GM21447 (cell line): ENCODE results near the gene PLCG1.
"Not testable (repeated sequence)": the region's sequence is repeated elsewhere in the genome, so short reads cannot be mapped to it uniquely, and the experiment has no call there.

Source experiments
- ATAC-seq: cut with Tn5 transposase; IDR thresholded peaks from one replicate; pipeline ENCODE4 v1.9.1; 2021; ENCODE audit not compliant: unreplicated experiment

The PLCG1 gene

DNA sequence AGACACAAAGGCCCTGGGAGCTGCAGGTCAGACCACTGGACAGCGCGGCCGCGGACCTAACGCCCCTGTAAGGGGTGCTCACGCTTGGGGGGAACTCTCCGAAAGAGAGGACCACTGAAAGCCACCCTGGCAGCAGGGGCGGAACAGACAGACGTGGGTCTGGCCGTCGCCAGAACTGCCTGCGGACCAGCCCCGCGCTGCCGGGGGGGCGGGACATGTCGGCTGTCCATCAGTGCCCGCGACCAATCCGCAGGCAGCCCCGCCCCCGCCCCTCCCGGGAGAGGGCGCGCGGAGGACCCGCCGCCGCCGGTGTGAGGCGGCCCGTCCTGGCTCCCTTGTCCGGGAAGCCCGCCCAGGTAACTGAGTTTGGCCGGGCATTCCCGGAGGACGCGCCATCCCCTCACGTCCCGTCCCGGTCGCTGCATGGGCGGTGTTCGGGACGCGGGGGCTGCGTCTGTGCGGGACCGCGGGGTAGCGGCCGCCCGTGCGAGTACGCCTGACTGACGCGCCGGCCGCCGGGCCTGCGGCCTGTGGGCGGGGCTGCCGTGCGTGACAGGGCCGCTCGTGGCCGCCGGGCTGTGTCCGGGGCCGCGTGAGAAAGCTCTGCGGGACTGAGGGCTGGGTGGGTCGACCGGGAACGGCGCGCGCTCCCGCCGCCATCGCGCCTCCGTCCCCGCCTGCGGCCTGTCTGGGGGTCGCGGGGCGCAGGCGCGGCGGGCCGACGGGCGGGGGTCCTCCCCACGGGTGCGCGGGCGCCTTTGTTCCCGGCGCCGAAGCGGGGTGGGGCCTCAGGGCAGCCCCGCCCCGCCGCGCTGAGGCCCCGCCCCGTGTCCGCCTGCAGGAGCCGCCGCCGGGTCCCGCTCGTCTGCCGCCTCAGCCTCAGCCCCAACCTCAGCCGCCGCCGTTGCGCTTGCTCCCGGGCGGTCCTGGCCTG, at the start of gene PLCG1:
PLCG1 (plus strand) TSS at position 864 of the 934 bp plus-strand sequence. CDS start 99 bp downstream, outside the sequence.
- peak; percentile 47 for ATAC-seq

DNA sequence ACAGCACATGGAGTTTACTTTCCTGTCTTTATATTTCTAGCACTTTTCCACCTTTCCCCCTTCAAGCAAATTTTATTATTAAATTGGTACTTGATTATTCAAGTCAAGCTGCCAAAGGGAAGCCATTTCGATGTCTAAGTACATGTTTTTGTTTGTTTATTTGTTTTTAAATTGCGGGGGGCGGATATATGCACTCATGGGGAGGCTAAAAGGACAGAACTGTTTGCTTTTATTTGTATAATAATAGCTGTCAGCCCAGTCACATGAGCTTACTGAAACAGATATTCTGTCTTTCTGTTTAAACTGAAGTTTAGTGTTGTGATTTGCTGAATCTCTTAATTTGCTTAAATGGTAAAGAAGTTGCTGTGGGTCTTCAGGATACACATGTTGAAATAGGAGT, 49.6 kb upstream of the PLCG1 start:
- ATAC-seq: no peak

GRCh38 chr20:41089555-41089954, 47.8 kb upstream of the PLCG1 start:
- ATAC-seq: no peak

- ATAC-seq: no peak
Measured at GRCh38 chr20:41091927-41092326, 45.4 kb upstream of the PLCG1 start.

- ATAC-seq: no peak
Measured at GRCh38 chr20:41094353-41095055, 42.8 kb upstream of the PLCG1 start.

DNA sequence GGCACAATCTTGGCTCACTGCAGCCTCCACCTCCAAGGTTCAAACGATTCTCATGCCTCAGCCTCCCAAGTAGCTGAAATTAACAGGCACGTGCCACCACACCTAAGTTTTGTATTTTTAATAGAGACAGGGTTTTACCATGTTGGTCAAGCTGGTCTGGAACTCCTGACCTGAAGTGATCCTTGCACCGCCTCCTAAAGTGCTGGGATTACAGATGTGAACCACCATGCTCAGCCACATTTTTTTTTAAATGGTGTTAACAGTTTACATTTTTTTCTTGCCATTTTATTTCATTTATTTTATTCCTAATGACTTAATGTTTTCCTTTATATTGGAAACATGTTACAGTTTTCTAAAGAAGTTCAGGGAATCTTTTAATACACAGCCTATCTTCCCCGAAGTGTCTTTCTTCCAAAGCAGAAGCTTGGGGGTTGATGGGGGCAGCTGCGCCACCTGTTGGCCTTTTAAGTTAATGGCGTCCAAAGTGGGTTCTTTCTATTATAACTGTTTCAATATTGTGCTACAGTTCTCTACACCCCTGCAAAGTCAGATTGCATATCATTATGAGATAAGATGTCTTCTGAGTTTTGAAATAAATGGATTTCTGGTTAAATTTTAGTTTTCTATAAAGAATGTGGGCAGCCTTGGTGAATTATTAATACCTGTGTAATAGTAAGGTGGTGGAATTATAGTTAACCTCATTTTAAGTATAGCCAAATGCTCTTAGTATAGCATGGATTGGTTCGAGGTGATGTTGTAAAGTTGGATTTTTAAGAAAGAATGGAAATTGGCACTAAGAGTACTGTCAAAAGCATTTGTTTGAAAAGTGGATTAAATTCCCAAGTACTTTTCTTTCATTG, 42.0 kb upstream of the PLCG1 start:
- ATAC-seq: no peak

- no peak for ATAC-seq
Measured at GRCh38 chr20:41098703-41099250, 38.6 kb upstream of the PLCG1 start.

DNA sequence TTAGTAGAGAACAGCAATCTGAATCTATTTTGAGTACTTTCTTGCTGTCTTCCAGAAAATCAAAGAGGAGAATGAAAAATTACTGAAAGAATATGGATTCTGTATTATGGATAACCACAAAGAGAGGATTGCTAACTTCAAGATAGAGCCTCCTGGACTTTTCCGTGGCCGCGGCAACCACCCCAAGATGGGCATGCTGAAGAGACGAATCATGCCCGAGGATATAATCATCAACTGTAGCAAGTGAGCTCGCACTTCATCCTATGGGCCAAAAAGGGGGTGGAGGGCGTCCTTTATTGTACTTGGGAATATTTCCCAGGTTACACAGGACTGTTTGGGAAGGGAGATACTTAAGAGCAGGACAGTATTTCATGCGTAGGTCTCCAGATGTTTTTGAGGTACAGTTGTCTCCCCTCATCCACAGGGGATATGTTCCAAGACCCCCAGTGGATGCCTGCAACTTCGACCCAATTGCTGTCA, 37.3 kb upstream of the PLCG1 start:
- ATAC-seq: no peak

DNA sequence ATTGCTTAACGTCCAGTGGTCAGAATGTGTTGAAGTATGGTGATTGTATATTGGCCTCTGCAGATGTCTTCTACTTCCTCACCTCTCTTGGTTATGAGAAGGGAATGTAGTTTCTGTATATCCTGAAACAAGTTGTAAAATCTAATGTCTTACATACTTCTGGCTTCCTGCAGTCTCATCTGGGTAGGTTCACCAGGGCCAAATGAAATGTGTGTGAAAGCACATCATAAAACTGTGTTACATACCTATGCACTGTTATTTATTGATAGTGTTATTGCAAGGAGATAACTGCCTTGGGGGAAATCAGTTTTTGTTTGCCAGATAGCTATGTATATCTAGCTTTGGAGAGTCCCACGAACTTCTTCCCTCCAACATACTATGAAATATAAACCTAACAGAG, 35.7 kb upstream of the PLCG1 start:
- ATAC-seq: no peak

DNA sequence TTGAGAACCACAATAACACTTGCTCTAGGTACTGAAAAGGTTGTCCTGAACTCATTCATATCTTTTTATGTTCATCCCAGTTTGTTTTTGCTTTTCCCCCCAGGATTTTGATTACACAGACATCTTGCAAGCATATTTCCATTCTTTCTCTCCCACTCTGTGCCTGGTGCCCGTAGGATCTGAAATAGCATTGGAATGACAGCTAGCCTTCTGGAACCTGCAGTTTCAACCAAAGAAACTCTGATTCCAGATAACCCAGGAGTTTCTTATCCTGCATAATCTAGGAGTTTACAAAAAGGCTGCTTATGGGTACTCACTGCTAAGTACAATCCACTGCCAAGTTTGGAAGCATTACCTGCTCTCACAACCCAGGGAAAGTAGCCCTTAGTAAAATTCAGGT, 28.8 kb upstream of the PLCG1 start:
- no peak for ATAC-seq

GRCh38 chr20:41110012-41110411, 27.3 kb upstream of the PLCG1 start:
- no peak for ATAC-seq

- no peak for ATAC-seq
Measured at GRCh38 chr20:41110930-41111577, 26.3 kb upstream of the PLCG1 start.

DNA sequence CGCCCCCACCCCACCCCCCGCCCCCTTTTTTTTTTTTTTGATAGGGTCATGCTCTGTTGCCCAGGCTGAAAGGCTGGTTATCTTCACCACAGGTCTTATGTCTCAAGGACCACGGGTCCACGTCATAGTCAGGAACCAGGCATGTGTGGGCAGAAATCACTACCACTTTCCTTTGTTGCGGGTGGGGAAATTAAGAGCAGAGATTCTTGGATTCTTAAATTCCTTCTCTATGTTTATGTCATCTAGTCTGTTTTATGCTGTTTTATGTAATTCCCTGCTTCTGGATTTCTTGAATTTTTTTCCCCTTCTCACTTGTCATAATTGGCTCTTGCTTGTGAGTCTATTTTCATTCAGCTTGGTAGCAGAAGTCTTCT, 25.8 kb upstream of the PLCG1 start:
- no peak for ATAC-seq

DNA sequence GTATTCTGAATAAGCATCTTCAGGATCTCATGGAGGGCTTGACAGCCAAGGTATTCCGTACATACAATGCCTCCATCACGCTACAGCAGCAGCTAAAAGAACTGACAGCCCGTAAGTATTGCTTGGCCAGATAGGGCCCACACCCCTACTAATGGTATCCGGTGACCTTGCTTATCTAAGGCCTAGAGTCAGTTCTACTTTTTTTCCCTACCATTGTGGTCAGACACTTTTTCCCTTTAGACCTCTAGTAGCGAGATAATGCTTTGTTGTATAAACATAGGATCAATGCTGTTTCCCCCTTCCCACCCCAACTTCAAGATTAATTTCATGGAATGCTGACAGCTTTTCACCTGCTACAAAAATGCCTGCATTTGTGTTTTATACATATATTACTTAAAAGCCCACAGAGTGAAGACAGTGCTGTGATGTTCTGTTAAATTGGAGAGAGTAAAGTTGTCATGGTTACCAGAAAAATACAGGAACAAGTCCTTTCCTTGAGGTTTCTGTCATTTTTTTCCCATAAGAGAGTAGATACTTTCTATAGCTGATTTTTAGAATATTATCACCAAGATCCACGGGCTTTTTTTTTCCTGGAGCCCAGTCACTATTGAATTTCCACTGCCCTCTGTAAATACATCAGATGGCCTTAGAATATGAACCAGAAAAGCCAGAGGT, 20.9 kb upstream of the PLCG1 start:
- no peak for ATAC-seq

DNA sequence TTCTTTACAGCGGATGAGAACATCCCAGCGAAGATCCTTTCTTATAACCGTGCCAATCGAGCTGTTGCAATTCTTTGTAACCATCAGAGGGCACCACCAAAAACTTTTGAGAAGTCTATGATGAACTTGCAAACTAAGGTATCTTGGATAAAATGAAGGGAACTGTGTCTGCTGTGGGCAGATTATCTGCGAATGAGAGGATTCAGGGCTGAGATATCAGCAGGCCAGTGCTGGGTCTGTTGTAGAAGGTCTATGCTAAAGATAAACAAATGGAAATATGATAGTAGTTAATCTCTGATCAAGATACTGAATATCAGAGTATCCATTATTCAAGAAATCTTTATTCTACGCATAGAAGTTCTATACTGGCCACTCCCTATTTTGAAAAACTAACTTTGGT, 19.2 kb upstream of the PLCG1 start:
- ATAC-seq: not testable (repeated sequence)

GRCh38 chr20:41118632-41119031, 18.7 kb upstream of the PLCG1 start:
- ATAC-seq: no peak

GRCh38 chr20:41119614-41120561, 17.5 kb upstream of the PLCG1 start:
- no peak for ATAC-seq

- no peak for ATAC-seq
Measured at GRCh38 chr20:41121399-41121798, 15.9 kb upstream of the PLCG1 start.

DNA sequence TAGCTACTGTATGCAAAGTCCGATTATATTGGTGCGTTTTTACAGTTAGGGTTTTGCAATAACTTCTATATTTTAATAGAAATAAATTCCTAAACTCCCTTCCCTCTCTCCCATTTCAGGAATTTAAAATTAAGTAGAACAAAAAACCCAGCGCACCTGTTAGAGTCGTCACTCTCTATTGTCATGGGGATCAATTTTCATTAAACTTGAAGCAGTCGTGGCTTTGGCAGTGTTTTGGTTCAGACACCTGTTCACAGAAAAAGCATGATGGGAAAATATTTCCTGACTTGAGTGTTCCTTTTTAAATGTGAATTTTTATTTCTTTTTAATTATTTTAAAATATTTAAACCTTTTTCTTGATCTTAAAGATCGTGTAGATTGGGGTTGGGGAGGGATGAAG, 13.7 kb upstream of the PLCG1 start:
- ATAC-seq: no peak
